WTC11 (cell line): ENCODE results near the gene CYSTM1. TPM values are rescaled to one million over a fixed set of nuclear protein-coding genes. Genes with fewer than 3 reads are reported as not detected.

Experiments
- ATAC-seq: fragments of 200-7000 bp; cut with Tn5 transposase; 2 replicates; pipeline ENCODE4 v1.10.0; 2021; ENCODE audit warnings: mild to moderate bottlenecking, moderate library complexity
- CTCF ChIA-PET: fragments of 300-600 bp; sonication (Branson Sonifier 250); formaldehyde crosslinking; loops from one replicate; lab custom pipeline; 2021; ENCODE audit warnings: antibody characterized with exemption; lab: Charles Lee
- POLR2A ChIA-PET: fragments of 350-600 bp; sonication (Branson Sonifier 250); formaldehyde crosslinking; loops from one replicate; lab custom pipeline; 2021; ENCODE audit warnings: antibody characterized with exemption; lab: Charles Lee
- DNase-seq: peaks from one replicate; pipeline ENCODE4 v3.0.0; 2021; ENCODE audit warnings: low spot score
- H3K27ac Mint-ChIP-seq: 2 replicates; pipeline ENCODE4 v1.8.0; 2021; ENCODE audit warnings: mixed read lengths
- H3K27me3 Mint-ChIP-seq: 2 replicates; pipeline ENCODE4 v1.8.0; 2021; ENCODE audit warnings: low read depth, mild to moderate bottlenecking, moderate library complexity, mixed read lengths
- H3K36me3 Mint-ChIP-seq: 2 replicates; pipeline ENCODE4 v1.8.0; 2021; ENCODE audit warnings: mixed read lengths
- H3K4me1 Mint-ChIP-seq: 2 replicates; pipeline ENCODE4 v1.8.0; 2022; ENCODE audit warnings: mixed read lengths
- H3K4me3 Mint-ChIP-seq: 2 replicates; pipeline ENCODE4 v1.8.0; 2021; ENCODE audit warnings: mild to moderate bottlenecking, moderate library complexity, mixed read lengths
- H3K9me3 Mint-ChIP-seq: 2 replicates; pipeline ENCODE4 v1.8.0; 2021; ENCODE audit warnings: mixed read lengths
- AFF4 ChIP-seq: sonication (generic); formaldehyde crosslinking; IDR thresholded peaks from 2 replicates; pipeline ENCODE4 v1.8.1; 2023; ENCODE audit warnings: mild to moderate bottlenecking, missing genetic modification reagents, borderline replicate concordance
- CTCF ChIP-seq: fragments of 200-600 bp; IDR thresholded peaks from 2 replicates; pipeline ENCODE4 v1.8.0; 2022; ENCODE audit warnings: antibody characterized with exemption
- E2F4 ChIP-seq: sonication (generic); formaldehyde crosslinking; IDR thresholded peaks from 2 replicates; pipeline ENCODE4 v1.8.1; 2022; ENCODE audit warnings: low read depth, mild to moderate bottlenecking, moderate library complexity, missing genetic modification reagents, borderline replicate concordance
- ELF4 ChIP-seq: sonication (generic); formaldehyde crosslinking; IDR thresholded peaks from 2 replicates; pipeline ENCODE4 v1.8.1; 2022; ENCODE audit warnings: low read depth, mild to moderate bottlenecking, moderate library complexity, missing genetic modification reagents
- FOXK1 ChIP-seq: sonication (generic); formaldehyde crosslinking; IDR thresholded peaks from 2 replicates; pipeline ENCODE4 v1.8.0; 2022; ENCODE audit warnings: mild to moderate bottlenecking, moderate library complexity, missing genetic modification reagents
- GRHL2 ChIP-seq: fragments of 250-450 bp; sonication (Bioruptor Pico); IDR thresholded peaks from 2 replicates; pipeline ENCODE4 v1.8.0; 2022; ENCODE audit warnings: mild to moderate bottlenecking, moderate library complexity; ENCODE audit not compliant: insufficient replicate concordance, severe bottlenecking
- HMGA2 ChIP-seq: fragments of 250-450 bp; sonication (Bioruptor Pico); IDR thresholded peaks from 2 replicates; pipeline ENCODE4 v1.4.0; 2021; ENCODE audit warnings: mild to moderate bottlenecking, moderate library complexity
- IRF2 ChIP-seq: sonication (generic); formaldehyde crosslinking; IDR thresholded peaks from 2 replicates; pipeline ENCODE4 v1.8.0; 2022; ENCODE audit warnings: low read depth, missing genetic modification reagents, borderline replicate concordance
- NFYB ChIP-seq: sonication (generic); formaldehyde crosslinking; conservative IDR thresholded peaks from 2 replicates; pipeline ENCODE4 v1.8.0; 2022; ENCODE audit warnings: low read depth, missing genetic modification reagents
- NR2C2 ChIP-seq: sonication (generic); formaldehyde crosslinking; IDR thresholded peaks from 2 replicates; pipeline ENCODE4 v1.8.0; 2022; ENCODE audit warnings: mild to moderate bottlenecking, missing genetic modification reagents
- PRDM15 ChIP-seq: sonication (generic); formaldehyde crosslinking; IDR thresholded peaks from 2 replicates; pipeline ENCODE4 v1.8.0; 2022; ENCODE audit warnings: missing genetic modification reagents
- SMAD4 ChIP-seq: sonication (generic); formaldehyde crosslinking; IDR thresholded peaks from 2 replicates; pipeline ENCODE4 v1.8.0; 2022; ENCODE audit warnings: mild to moderate bottlenecking, missing genetic modification reagents
- USF2 ChIP-seq: sonication (generic); formaldehyde crosslinking; IDR thresholded peaks from 2 replicates; pipeline ENCODE4 v1.8.1; 2023; ENCODE audit warnings: mild to moderate bottlenecking, missing genetic modification reagents, moderate library complexity
- ZMAT4 ChIP-seq: fragments of 250-450 bp; sonication (Bioruptor Pico); IDR thresholded peaks from 2 replicates; pipeline ENCODE4 v1.9.0; 2021; ENCODE audit warnings: mild to moderate bottlenecking
- ZNF281 ChIP-seq: sonication (generic); formaldehyde crosslinking; IDR thresholded peaks from 2 replicates; pipeline ENCODE4 v1.8.0; 2023; ENCODE audit warnings: mild to moderate bottlenecking, missing genetic modification reagents
- ZNF317 ChIP-seq: sonication (generic); formaldehyde crosslinking; IDR thresholded peaks from 2 replicates; pipeline ENCODE4 v1.8.1; 2023; ENCODE audit warnings: low read depth, mild to moderate bottlenecking, moderate library complexity, missing genetic modification reagents, borderline replicate concordance
- ZNF416 ChIP-seq: fragments of 250-450 bp; sonication (Bioruptor Pico); IDR thresholded peaks from 2 replicates; pipeline ENCODE4 v1.9.0; 2021; ENCODE audit warnings: mild to moderate bottlenecking, inconsistent platforms
- ZNF423 ChIP-seq: fragments of 250-450 bp; sonication (Bioruptor Pico); IDR thresholded peaks from 2 replicates; pipeline ENCODE4 v2.1.2; 2022; ENCODE audit warnings: mild to moderate bottlenecking, moderate library complexity
- ZNF512 ChIP-seq: sonication (generic); formaldehyde crosslinking; IDR thresholded peaks from 2 replicates; pipeline ENCODE4 v1.8.1; 2022; ENCODE audit warnings: missing genetic modification reagents, borderline replicate concordance
- total RNA-seq: library from RNA; stranded (reverse); gene quantifications from 3 replicates; pipeline ENCODE4 v1.2.3, GENCODE V29; 2021

The CYSTM1 gene
- total RNA-seq, 1 experiment from 2014 or later: 29.3 TPM

- H3K27ac Mint-ChIP-seq: no peak overlapping the region
- H3K4me3 Mint-ChIP-seq: no peak overlapping the region
- H3K4me1 Mint-ChIP-seq: peaks cover 16% of the 10 kb centered on the region
- CTCF ChIA-PET: no interaction called here
- TF ChIP-seq ZNF512 (CRISPR knock-in tag) (no peak), IRF2 (no peak), ZMAT4 (no peak), ZNF416 (CRISPR knock-in tag) (no peak), PRDM15 (CRISPR knock-in tag) (no peak), CTCF (no peak), USF2 (CRISPR knock-in tag) (no peak), GRHL2 (no peak), ZNF317 (no peak), ZNF423 (no peak), SMAD4 (CRISPR knock-in tag) (no peak), E2F4 (no peak), NR2C2 (CRISPR knock-in tag) (no peak), HMGA2 (CRISPR knock-in tag) (no peak), FOXK1 (CRISPR knock-in tag) (no peak), NFYB (CRISPR knock-in tag) (no peak), AFF4 (CRISPR knock-in tag) (no peak), ELF4 (CRISPR knock-in tag) (no peak), ZNF281 (CRISPR knock-in tag) (no peak)
- TF ChIP-seq, all 79 proteins: peak for 0
- DNase-seq (no peak), ATAC-seq (no peak)
- POLR2A ChIA-PET: no interaction called here
- H3K27me3 Mint-ChIP-seq: no peaks in the 10 kb centered on the region
- H3K9me3 Mint-ChIP-seq: no peaks in the 10 kb centered on the region
- H3K36me3 Mint-ChIP-seq: no peaks in the 10 kb centered on the region
Observed at GRCh38 chr5:140181525-140181924, 6.5 kb downstream of the CYSTM1 start.
